ENCODE results near the gene MYH9.
"Not testable (repeated sequence)": the region's sequence is repeated elsewhere in the genome, so short reads cannot be mapped to it uniquely, and the experiment has no call there.

Gene MYH9

DNA sequence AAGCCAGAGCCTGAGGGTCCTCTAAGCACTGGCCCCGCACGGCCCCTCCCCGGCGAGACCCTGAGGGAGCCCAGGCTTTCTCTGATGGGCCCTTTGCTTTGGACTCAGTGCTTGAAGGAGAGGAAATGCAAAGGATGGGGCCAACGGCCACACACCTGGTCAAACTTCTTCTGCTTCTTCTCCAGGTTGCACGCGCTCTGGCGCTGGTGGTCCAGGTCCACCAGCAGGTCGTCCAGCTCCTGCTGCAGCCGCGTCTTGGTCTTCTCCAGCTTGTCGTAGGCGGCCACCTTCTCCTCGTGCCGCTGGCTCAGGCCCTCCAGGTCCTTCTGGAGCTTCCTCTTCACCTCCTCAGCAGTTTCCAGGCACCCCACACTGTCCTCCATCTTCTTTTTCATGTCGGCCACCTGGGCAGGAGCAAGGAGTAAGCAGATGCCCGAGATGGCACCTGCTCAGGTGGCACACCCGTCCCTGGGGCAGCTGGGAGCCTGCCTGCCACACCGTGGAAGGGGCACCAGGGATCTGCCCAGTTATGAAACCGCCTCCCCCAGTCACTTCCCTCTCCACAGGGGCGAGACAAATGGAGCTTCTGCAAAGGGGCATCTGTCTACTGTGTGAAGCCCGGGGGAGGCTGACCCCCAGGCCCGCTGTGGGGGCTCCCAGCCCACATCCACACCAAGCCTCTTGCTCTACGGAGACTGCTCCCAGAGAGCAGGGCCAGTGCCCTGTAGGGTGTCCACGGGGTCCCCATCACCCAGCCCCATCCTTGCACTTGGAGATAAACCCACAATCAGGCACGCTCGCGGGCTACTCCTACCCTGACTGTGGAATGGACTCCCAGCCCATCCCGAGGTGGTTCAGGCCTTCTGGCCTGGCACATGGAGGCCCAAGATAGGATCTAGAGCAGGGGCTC, 95.7 kb downstream of the MYH9 start:
- Histone ChIP-seq H3K4me1 (ENCODE audit: low read length) (no peaks in the 10 kb centered on the region), H3K4me2 (ENCODE audit: low read depth, low read length) (no peak overlapping the region), H3K9ac (ENCODE audit: low read length) (no peak overlapping the region), H3F3A (ENCODE audit: insufficient read depth, low read length) (peaks cover 31% of the 10 kb centered on the region), H4K20me1 (ENCODE audit: insufficient read depth, low read length) (no peaks in the 10 kb centered on the region), H3K36me3 (replicated peaks; ENCODE audit: insufficient read depth, low read length) (peaks cover 58% of the 10 kb centered on the region), H3K79me2 (ENCODE audit: low read length) (peaks cover 65% of the 10 kb centered on the region), H3K27me3 (replicated peaks; ENCODE audit: insufficient read depth, low read length) (no peaks in the 10 kb centered on the region), H3K9me3 (replicated peaks; ENCODE audit: insufficient read depth, low read length) (no peaks in the 10 kb centered on the region), H2AFZ (ENCODE audit: low read length) (no peak overlapping the region), H3K4me3 (ENCODE audit: low read length) (no peak overlapping the region), H3K27ac (ENCODE audit: low read length) (no peak overlapping the region), H3K9me2 (replicated peaks; ENCODE audit: insufficient read depth, low read length) (no peaks in the 10 kb centered on the region)
- TF ChIP-seq, protein P1, sequence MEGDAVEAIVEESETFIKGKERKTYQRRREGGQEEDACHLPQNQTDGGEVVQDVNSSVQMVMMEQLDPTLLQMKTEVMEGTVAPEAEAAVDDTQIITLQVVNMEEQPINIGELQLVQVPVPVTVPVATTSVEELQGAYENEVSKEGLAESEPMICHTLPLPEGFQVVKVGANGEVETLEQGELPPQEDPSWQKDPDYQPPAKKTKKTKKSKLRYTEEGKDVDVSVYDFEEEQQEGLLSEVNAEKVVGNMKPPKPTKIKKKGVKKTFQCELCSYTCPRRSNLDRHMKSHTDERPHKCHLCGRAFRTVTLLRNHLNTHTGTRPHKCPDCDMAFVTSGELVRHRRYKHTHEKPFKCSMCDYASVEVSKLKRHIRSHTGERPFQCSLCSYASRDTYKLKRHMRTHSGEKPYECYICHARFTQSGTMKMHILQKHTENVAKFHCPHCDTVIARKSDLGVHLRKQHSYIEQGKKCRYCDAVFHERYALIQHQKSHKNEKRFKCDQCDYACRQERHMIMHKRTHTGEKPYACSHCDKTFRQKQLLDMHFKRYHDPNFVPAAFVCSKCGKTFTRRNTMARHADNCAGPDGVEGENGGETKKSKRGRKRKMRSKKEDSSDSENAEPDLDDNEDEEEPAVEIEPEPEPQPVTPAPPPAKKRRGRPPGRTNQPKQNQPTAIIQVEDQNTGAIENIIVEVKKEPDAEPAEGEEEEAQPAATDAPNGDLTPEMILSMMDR (IDR thresholded peaks at IDR 0.05; ENCODE audit: low read length) = no peak
- TF ChIP-seq EZH2phosphoT487 (IDR thresholded peaks at IDR 0.05; ENCODE audit: low read length) (no peak), EZH2 (optimal IDR thresholded peaks at IDR 0.05; ENCODE audit: low read depth, low read length) (no peak)
- no peak for DNase-seq

DNA sequence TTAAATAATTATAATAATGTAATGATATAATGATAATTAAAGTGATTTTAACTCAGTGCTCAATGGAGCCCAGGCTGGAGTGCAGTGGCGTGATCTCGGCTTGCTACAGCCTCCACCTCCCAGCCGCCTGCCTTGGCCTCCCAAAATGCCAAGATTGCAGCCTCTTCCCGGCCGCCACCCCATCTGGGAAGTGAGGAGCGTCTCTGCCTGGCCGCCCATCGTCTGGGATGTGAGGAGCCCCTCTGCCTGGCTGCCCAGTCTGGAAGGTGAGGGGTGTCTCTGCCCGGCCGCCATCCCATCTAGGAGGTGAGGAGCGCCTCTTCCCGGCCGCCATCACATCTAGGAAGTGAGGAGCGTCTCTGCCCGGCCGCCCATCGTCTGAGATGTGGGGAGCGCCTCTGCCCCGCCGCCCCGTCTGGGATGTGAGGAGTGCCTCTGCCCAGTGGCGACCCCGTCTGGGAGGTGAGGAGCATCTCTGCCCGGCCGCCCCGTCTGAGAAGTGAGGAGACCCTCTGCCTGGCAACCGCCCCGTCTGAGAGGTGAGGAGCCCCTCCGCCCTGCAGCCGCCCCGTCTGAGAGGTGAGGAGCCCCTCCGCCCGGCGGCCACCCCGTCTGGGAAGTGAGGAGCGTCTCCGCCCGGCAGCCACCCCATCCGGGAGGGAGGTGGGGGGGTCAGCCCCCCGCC, 97.2 kb downstream of the MYH9 start:
- not testable (repeated sequence) for H3K27me3 ChIP-seq (replicated peaks; ENCODE audit: insufficient read depth, low read length); H2AFZ ChIP-seq (ENCODE audit: low read length); H3K4me2 ChIP-seq (ENCODE audit: low read depth, low read length); H3K4me3 ChIP-seq (ENCODE audit: low read length); H4K20me1 ChIP-seq (ENCODE audit: insufficient read depth, low read length); H3K9ac ChIP-seq (ENCODE audit: low read length); H3K4me1 ChIP-seq (ENCODE audit: low read length); DNase-seq; H3K27ac ChIP-seq (ENCODE audit: low read length); H3K9me3 ChIP-seq (replicated peaks; ENCODE audit: insufficient read depth, low read length); H3K9me2 ChIP-seq (replicated peaks; ENCODE audit: insufficient read depth, low read length)
- H3K79me2 ChIP-seq (ENCODE audit: low read length) = peaks cover 63% of the 10 kb centered on the region
- peaks cover 34% of the 10 kb centered on the region for H3F3A ChIP-seq (ENCODE audit: insufficient read depth, low read length)
- H3K36me3 ChIP-seq (replicated peaks; ENCODE audit: insufficient read depth, low read length) = peaks cover 52% of the 10 kb centered on the region

DNA sequence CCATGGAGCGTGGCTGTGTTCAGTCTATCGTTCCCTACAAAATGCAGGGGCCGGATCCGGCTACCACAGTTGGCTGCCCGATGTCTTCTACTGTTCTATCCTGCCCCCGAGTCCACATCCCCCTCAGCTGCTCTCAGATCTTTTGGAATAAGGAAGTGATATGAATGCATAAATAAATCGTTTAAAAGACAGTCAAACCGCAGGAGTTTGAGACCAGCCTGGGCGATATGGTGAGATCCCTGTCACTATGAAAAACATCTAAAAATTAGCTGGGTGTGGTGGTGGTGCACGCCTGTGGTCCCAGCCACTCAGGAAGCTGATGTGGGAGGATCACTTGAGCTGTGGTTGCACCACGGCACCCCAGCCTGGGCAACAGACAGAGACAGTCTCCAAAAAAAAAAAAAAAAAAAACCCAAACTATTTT, 97.8 kb downstream of the MYH9 start:
- not testable (repeated sequence) for H4K20me1 ChIP-seq (ENCODE audit: insufficient read depth, low read length); H3K9me3 ChIP-seq (replicated peaks; ENCODE audit: insufficient read depth, low read length); H3K4me3 ChIP-seq (ENCODE audit: low read length); H3K27ac ChIP-seq (ENCODE audit: low read length); H3K9me2 ChIP-seq (replicated peaks; ENCODE audit: insufficient read depth, low read length); H3K27me3 ChIP-seq (replicated peaks; ENCODE audit: insufficient read depth, low read length); DNase-seq; H3K4me1 ChIP-seq (ENCODE audit: low read length); H3K4me2 ChIP-seq (ENCODE audit: low read depth, low read length); H2AFZ ChIP-seq (ENCODE audit: low read length); H3K9ac ChIP-seq (ENCODE audit: low read length)
- peaks cover 53% of the 10 kb centered on the region for H3K36me3 ChIP-seq (replicated peaks; ENCODE audit: insufficient read depth, low read length)
- H3K79me2 ChIP-seq (ENCODE audit: low read length) = peaks cover 57% of the 10 kb centered on the region
- peaks cover 36% of the 10 kb centered on the region for H3F3A ChIP-seq (ENCODE audit: insufficient read depth, low read length)

DNA sequence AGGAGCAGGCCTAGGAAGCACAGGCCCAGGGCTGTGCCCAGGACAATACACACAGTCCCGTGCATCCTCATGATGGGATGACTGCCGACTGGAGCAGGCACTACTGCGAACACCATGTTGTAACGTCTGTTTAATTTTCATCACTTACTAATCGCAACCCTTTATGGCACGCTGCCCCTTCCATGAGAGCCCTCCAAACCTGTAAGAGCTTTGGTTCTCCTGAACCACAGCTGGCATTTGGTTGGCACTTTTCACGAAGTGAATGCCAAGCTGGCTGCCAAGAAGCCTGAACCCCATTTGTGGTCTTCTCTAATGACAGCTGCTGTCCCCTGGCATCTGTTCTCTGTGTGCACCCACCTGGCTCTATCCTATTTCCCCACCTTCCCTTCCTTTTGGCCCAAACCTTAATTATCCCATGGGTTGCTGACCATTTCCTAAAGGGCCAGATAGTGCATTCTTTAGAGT, 98.3 kb downstream of the MYH9 start:
- peaks cover 42% of the 10 kb centered on the region for H3F3A ChIP-seq (ENCODE audit: insufficient read depth, low read length)
- H2AFZ ChIP-seq (ENCODE audit: low read length) = no peak overlapping the region
- H3K9me3 ChIP-seq (replicated peaks; ENCODE audit: insufficient read depth, low read length) = no peaks in the 10 kb centered on the region
- no peaks in the 10 kb centered on the region for H4K20me1 ChIP-seq (ENCODE audit: insufficient read depth, low read length)
- no peak overlapping the region for H3K4me2 ChIP-seq (ENCODE audit: low read depth, low read length)
- H3K27me3 ChIP-seq (replicated peaks; ENCODE audit: insufficient read depth, low read length) = no peaks in the 10 kb centered on the region
- H3K4me1 ChIP-seq (ENCODE audit: low read length) = no peaks in the 10 kb centered on the region
- H3K4me3 ChIP-seq (ENCODE audit: low read length) = no peak overlapping the region
- H3K9ac ChIP-seq (ENCODE audit: low read length) = no peak overlapping the region
- no peak for DNase-seq
- H3K79me2 ChIP-seq (ENCODE audit: low read length) = peaks cover 57% of the 10 kb centered on the region
- H3K27ac ChIP-seq (ENCODE audit: low read length) = no peak overlapping the region
- TF ChIP-seq EZH2phosphoT487 (IDR thresholded peaks at IDR 0.05; ENCODE audit: low read length) = no peak
- TF ChIP-seq, protein P1 (IDR thresholded peaks at IDR 0.05; ENCODE audit: low read length) = no peak
- TF ChIP-seq EZH2 (optimal IDR thresholded peaks at IDR 0.05; ENCODE audit: low read depth, low read length) = no peak
- peaks cover 55% of the 10 kb centered on the region for H3K36me3 ChIP-seq (replicated peaks; ENCODE audit: insufficient read depth, low read length)
- H3K9me2 ChIP-seq (replicated peaks; ENCODE audit: insufficient read depth, low read length) = no peaks in the 10 kb centered on the region
